KOPT-K1 (cell line): ENCODE results near the gene KRT1.

Experiments
- H3K27ac ChIP-seq: fragments of 200-600 bp; sonication (generic); 2 replicates; pipeline ENCODE4 v1.5.1; 2016; ENCODE audit warnings: antibody characterized with exemption, mild to moderate bottlenecking, low read depth, low read length; ENCODE audit not compliant: poor library complexity, severe bottlenecking
- H3K36me3 ChIP-seq: fragments of 200-600 bp; sonication (generic); 2 replicates; pipeline ENCODE4 v1.5.1; 2017; ENCODE audit warnings: antibody characterized with exemption, mild to moderate bottlenecking, low read length, moderate library complexity; ENCODE audit not compliant: insufficient read depth
- H3K9me3 ChIP-seq: fragments of 200-600 bp; sonication (generic); 2 replicates; pipeline ENCODE4 v1.5.1; 2017; ENCODE audit warnings: antibody characterized with exemption, low read length, mild to moderate bottlenecking; ENCODE audit not compliant: insufficient read depth, poor library complexity, severe bottlenecking

The KRT1 gene

GRCh38 chr12:52650520-52651081 is 29.6 kb downstream of the KRT1 start:
- Histone ChIP-seq H3K9me3 (no peaks in the 10 kb centered on the region), H3K36me3 (no peaks in the 10 kb centered on the region), H3K27ac (no peak overlapping the region)

GRCh38 chr12:52649066-52649465 is 31.1 kb downstream of the KRT1 start:
- H3K9me3 ChIP-seq = no peaks in the 10 kb centered on the region
- no peak overlapping the region for H3K27ac ChIP-seq
- H3K36me3 ChIP-seq = no peaks in the 10 kb centered on the region

DNA sequence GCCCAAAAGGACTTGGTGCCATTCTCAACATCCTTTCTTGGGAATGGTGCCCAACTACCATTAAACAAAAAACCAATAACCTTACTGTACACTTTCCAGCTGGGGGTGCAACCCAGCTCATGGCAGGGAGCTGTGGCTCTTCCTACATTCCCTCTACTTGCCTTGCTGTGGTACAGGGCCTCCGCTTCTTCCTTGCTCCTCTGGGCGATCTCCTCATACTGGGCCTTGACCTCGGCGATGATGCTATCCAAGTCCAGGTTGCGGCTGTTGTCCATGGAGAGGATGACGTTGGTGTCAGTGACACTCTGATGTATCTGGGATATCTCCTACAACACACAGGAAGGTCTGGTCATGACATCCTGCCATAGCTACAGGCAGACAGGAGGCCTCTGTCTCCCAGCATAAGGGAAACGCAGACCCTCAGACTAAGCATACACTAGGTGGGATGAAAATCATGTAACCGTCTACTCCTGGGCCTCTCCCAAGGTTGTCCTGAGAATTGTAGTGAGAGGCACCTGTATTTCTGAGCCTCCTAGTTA is 32.1 kb downstream of the KRT1 start:
- Histone ChIP-seq H3K27ac (no peak overlapping the region), H3K36me3 (no peaks in the 10 kb centered on the region), H3K9me3 (no peaks in the 10 kb centered on the region)

DNA sequence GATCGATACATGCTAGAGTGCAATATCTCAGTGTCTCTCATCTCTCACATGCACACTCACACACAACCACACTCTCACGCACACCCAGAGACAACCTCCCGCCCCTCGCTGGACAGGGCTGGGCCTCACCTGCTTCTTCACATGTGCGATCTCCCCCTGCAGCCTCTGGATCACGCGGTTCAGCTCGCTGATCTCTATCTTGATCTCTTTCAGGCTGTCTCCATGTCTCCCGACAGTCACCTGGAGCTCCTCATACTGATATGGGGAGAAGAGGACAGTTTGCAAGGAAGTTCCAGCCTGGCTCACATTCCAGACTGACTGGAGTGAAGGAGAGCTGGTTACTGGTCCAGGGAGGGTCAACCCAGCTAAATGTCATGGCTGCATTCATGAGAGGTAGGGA is 32.6 kb downstream of the KRT1 start:
- H3K9me3 ChIP-seq = no peaks in the 10 kb centered on the region
- no peak overlapping the region for H3K27ac ChIP-seq
- H3K36me3 ChIP-seq = no peaks in the 10 kb centered on the region

- Histone ChIP-seq H3K36me3 (no peaks in the 10 kb centered on the region), H3K27ac (no peak overlapping the region), H3K9me3 (no peaks in the 10 kb centered on the region)
These were observed 33.6 kb downstream of the KRT1 start for GRCh38 chr12:52646613-52647012.

GRCh38 chr12:52645982-52646381 is 34.2 kb downstream of the KRT1 start:
- H3K36me3 ChIP-seq = no peaks in the 10 kb centered on the region
- no peak overlapping the region for H3K27ac ChIP-seq
- H3K9me3 ChIP-seq = no peaks in the 10 kb centered on the region

GRCh38 chr12:52645120-52645761 is 35.0 kb downstream of the KRT1 start:
- no peaks in the 10 kb centered on the region for H3K9me3 ChIP-seq
- H3K27ac ChIP-seq = no peak overlapping the region
- H3K36me3 ChIP-seq = no peaks in the 10 kb centered on the region

GRCh38 chr12:52644078-52644415 is 36.2 kb downstream of the KRT1 start:
- H3K27ac ChIP-seq = no peak overlapping the region
- H3K36me3 ChIP-seq = no peaks in the 10 kb centered on the region

DNA sequence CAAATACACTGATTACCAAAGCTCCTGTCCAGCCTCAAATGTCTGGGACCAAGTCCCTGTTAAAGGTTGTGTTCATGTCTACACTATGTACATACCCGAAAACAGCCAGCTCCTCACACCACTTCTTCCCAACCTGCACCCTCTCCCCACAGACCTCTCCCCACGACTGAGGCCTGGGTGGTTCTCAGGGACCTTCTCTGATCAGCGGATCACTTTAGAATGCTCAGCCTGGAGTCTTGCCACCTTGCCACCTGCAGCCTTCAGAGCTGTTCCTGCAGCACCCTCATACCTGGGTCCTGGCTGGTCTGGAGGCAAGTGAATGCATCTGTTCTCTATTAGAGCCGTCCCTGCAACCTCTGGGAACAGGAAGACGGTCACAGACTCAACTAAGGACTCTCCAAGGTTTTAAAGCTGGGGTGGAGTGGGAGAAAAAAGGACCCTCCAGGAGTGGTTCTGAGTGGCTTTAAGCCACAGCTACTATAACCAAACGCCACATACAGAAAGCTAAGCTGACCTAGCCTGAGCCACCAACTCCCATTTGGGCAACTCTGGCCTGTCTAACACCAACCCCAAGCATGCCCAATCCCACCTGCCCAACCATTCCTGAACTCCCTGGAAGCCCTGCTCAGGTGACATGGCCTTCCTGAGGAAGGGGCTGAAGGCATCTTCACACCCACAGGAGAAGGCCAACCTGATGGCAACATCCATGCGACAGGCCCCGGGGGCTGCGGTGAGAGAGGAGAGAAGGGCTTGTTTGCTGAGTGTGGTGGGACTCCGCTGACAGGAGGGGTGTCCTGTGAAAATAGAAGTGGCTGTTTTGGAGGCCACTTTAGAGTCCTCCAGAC is 36.8 kb downstream of the KRT1 start:
- Histone ChIP-seq H3K9me3 (no peaks in the 10 kb centered on the region), H3K27ac (no peak overlapping the region), H3K36me3 (no peaks in the 10 kb centered on the region)

More at GRCh38 chr12:52644078-52644415, 36.2 kb downstream of the KRT1 start:
- H3K9me3 ChIP-seq = no peaks in the 10 kb centered on the region

DNA sequence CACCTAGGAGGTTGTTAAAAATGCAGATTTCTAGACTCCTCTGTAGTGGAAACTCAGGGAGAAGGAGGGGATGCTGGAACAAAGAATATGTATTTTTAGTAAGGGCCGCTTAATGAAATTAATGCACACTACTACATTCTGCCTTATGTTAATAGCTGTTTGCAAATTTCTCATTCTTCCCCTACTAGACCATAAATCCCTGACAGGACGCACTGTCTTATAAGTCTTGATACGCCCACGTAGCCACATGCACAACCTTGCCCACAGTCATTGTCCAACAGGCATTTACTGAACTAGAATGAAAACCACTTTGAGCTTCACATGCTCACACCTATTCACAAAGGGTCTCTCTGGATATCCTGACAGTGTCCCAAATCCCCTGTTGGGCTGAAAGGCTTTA is 38.7 kb downstream of the KRT1 start:
- H3K36me3 ChIP-seq = no peaks in the 10 kb centered on the region
- H3K27ac ChIP-seq = no peak overlapping the region
- no peaks in the 10 kb centered on the region for H3K9me3 ChIP-seq

- H3K9me3 ChIP-seq = no peaks in the 10 kb centered on the region
- no peak overlapping the region for H3K27ac ChIP-seq
- H3K36me3 ChIP-seq = no peaks in the 10 kb centered on the region
These were observed 42.9 kb downstream of the KRT1 start for GRCh38 chr12:52637299-52637698.

DNA sequence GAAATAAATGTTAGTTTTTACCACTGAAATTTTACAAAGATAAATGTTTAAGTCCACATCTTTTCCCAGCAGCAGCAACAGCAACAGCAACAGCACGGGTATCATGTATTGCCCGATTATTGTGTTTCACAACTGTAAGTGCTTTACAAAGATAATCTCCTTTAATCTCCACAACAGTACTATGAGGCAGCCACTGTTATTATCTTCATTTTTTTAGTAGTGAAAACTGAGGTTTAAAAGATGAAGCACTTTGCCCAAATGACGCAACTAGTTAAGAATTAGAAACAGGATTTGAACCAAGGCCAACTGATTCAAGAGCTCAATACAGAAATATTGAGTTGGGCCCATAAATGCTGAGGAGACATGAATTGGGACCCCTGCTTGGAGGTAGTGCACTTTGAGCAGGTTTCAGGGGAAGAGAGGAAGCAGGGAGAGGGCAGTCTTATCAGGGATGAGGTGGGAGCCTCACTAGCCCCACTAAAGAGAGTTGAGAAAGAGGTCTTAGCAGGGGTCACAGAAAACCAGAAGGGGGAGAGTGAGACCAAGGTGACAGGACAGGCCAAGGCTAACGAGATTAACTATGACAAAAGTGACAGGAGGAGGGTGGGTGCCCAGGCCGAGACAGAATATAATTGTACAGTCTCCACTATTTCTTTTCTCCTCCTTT is 43.5 kb downstream of the KRT1 start:
- H3K27ac ChIP-seq = no peak overlapping the region
- H3K36me3 ChIP-seq = no peaks in the 10 kb centered on the region
- H3K9me3 ChIP-seq = no peaks in the 10 kb centered on the region

DNA sequence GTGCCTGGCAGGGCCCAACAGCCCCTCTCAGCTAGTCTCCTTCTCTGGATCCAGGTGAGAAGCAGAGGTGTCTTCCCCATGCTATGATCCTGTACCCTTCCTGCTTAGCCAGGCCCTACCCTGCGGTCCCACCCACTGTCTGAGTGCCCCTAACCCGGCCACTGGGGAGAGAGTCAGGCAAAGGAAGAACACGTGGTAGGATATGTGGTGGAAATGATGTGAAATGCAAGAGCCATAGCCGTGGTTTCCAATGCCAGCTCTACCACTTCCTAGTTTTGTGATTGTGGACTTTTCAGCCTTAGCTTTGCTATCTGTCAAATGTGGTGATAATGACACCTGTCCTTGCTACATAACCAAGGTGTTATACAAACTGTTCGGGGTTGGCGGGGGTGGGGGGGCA is 44.0 kb downstream of the KRT1 start:
- Histone ChIP-seq H3K36me3 (no peaks in the 10 kb centered on the region), H3K27ac (no peak overlapping the region)

GRCh38 chr12:52634266-52635056 is 45.7 kb downstream of the KRT1 start:
- H3K36me3 ChIP-seq = no peaks in the 10 kb centered on the region
- H3K27ac ChIP-seq = no peak overlapping the region
- no peaks in the 10 kb centered on the region for H3K9me3 ChIP-seq

More for the DNA sequence above, 44.0 kb downstream of the KRT1 start:
- no peaks in the 10 kb centered on the region for H3K9me3 ChIP-seq
